Activated CD4-positive, CD25-positive, alpha-beta regulatory T cell treated with anti-CD3 and anti-CD28 coated beads, Interleukin-2, amount 50 U/mL, for 16 hours (primary cell): ENCODE data around the gene ADAM19.

ENCODE experiments used
- DNase-seq: peaks from one replicate; pipeline ENCODE4 v3.0.0-alpha.2; 2020; ENCODE audit warnings: low read depth, low spot score

Gene ADAM19

GRCh38 chr5:157597277-157597676, 21.7 kb upstream of the ADAM19 start:
- DNase-seq = no peak

DNA sequence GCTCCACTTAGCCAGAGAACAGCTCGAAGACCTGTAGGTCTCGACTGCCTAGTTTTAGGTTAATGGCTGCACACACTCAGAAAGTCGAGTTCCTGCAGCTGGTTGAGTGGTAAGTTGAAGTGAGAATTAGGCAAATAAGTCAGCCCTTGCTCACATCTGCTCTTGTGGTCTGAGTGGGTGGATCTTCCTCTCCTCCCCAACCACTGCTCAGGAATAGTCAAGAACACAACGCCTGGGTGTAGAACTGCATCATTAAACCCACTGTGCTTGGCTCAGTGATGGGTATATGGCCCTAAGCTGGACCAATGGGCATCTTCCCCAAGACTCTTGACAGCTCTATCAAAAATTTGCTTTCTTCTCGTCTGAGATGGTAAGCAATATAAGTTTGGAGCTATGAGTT, 20.9 kb upstream of the ADAM19 start:
- no peak for DNase-seq

DNA sequence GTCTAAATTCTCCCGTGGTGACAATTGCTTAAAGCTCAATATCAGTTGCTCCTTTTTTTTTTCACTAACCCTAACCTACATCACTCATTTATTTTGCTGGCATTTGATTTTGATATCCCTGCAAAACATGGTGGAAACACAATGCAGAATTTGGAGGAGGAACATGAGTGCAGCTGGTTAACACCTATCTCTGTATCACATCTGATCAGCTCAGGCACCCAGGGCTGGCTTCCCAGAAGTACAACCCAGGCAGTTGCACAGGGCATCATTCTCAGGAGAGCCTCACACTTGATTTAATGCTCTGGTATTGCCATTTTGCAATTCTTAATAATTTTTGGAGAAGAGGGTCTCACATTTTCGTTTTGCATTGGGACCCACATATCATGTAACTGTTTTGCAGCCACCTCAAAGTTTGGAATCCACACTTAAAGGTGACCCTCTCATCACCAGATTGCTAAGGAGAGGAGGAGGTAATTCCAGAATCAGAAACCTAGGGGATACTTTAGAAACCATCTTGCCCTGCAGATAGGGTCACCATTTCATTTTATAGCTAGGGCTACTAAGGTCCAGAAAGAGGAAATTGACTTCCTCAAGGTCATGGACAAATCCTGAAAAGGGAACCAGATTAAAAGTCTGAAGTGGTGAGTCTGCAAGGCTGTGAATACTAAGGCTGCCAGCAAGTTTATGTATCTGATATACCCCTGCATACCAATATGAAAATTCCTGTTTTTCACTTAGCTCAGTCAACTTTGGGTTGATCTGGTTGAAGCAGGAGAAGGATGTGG, 19.3 kb upstream of the ADAM19 start:
- DNase-seq = no peak

- DNase-seq = no peak
These were observed 18.7 kb upstream of the ADAM19 start for GRCh38 chr5:157594257-157594656.

DNA sequence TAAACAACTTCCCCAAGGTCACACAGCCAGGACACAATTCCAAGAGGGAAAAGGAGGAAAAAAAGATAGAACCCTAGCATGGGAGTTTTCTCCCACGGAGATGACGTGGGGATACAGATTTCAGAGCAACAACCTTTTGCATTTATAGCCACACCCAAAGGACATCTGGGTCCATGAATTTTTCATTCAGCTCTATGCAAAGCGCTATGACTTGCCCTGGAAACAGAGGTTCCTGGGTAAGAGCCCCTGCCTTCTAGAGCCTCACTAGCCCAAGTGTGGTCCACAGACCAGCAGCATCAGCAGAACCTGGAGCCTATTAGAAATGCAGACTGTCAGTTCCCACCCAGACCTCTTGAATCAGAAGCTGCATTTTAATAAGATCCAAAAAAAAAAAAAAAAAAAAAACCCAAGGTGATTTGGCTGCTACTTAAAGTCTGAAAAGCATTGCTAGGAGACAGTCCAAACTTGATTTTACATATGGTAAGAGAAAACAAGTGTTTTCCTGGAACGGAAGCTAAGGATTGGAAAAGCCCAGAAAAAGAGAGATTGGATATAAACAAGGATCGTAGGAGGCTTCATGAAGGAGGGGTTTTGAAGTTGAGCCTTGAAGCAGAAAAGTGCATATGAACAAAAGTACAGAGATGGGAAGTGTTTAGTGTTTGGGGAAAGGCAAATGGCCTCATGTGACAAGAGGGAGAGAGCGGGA, 17.6 kb upstream of the ADAM19 start:
- no peak for DNase-seq

- DNase-seq = no peak
These were observed 17.0 kb upstream of the ADAM19 start for GRCh38 chr5:157592594-157592993.

GRCh38 chr5:157590478-157590877, 14.9 kb upstream of the ADAM19 start:
- DNase-seq = no peak

DNA sequence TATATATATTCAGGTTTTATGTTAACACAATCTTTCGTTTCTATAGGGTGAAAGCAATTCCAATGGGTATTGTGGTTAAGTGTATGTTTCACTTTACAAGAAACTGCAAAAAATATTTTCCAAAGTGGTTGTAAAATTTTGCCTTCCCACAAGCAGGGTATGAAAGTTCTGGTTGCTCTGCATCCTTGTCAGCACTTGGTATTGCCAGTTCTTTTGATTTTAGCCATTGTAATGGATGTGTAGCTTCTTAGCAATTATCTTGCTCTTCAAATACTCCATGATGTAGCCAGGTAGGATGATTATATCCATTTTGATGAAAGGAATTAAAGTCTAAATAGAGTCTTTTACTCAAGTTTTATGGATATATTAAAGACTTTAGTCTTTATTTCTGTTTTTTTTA, 9.1 kb upstream of the ADAM19 start:
- DNase-seq = no peak

- DNase-seq = no peak
These were observed 7.4 kb upstream of the ADAM19 start for GRCh38 chr5:157582731-157583620.

GRCh38 chr5:157581901-157582300, 6.3 kb upstream of the ADAM19 start:
- no peak for DNase-seq

- no peak for DNase-seq
These were observed 2.7 kb upstream of the ADAM19 start for GRCh38 chr5:157578079-157578780.

DNA sequence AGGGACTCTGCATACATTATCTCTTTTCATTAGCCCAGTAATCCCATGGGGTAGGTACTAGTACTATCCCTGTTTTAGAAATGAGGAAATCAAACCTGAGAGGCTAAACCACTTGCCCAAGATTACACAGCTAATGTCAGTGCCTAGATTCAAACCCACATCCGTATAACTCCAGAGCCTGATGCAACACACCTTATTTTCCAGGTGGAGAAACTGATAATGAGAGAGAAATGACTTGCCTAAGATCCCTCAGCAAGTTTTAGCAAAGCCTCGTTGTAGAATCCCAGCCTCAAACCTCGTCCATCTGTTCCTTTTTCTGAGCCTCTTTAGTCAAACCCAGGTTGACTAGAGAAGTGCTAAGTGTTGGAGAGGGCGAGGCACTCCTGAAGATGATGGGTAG, 1.1 kb upstream of the ADAM19 start:
- DNase-seq = no peak

- DNase-seq = no peak
These were observed 857 bp downstream of the ADAM19 start for GRCh38 chr5:157574456-157575380.

DNA sequence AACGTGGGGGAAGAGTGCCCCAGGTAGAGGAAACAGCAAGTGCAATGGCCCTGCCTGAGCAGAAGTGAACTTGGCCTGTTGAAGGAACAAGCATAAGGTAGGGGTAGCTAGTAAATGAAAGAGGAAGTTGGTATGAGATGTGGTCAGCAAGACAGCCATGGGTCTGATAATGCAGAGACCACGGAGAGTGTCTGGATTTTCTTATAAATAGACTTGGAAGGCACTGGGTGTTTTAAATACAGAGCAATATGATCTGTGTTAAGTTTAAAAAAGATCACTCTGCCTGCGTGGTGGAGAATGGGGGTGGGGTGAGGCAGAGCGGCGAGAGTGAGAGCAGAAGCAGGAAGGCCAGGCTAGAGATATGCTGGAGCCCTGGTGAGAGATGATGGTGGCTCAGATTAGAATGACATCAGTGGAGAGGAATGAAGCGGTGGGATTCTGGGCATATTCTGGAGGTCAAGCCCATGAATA, 4.2 kb downstream of the ADAM19 start:
- no peak for DNase-seq

GRCh38 chr5:157570531-157571200, 4.9 kb downstream of the ADAM19 start:
- no peak for DNase-seq

GRCh38 chr5:157568720-157569119, 6.9 kb downstream of the ADAM19 start:
- no peak for DNase-seq

DNA sequence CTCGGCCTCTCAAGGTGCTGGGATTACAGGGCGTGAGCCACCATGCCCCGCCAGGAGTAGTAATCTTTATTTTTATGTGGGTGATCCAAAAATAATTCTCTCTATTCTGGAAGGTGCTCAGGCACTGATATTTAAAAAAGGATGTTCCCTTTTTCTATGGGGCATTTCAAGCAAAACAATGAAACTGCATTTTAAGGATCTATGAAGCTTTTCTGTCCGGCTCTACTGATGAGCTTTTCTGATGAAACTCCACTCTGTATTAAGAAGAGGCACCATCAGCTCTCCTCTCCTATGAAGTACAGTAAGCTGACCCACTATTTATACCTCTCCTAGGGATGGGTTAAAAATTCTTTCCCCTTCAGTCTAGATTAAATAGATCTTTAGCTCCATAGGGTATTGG, 7.4 kb downstream of the ADAM19 start:
- no peak for DNase-seq

DNA sequence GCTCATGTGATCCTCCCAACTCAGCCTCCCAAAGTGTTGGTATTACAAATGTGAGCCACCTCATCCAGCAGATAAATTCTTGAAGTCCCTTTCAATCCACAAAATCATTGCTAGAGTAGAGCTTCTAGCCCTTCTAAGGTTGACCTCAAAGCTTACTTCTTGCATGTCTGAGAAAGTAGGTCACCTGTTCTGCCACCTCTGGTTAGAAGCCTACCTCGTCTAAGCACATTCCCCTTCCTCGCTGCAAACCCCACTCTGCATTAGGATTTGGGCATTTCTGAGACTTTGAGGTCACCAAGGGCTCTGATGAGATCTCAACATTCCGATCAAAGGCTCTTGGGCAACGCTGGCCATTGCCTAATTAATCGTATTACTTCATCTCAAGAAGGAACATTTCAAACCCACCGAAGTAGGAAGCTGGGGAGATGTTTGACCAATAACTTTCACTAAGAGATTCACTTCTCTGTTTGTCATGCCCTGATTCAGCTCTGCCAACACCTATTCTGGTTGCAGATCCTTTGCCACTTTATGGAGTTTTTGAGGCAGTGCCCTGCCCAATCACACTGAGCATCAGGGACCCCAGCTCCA, 8.6 kb downstream of the ADAM19 start:
- DNase-seq = no peak

GRCh38 chr5:157563929-157564716, 11.5 kb downstream of the ADAM19 start:
- no peak for DNase-seq
